ENCODE data around the gene PPP3CA. TPM values are rescaled to one million over a fixed set of nuclear protein-coding genes. Genes with fewer than 3 reads are reported as not detected.
A peak's percentile ranks its signal among the peaks of the same experiment; 100 is the strongest.

PPP3CA gene
- total RNA-seq, 2 experiments from 2014 or later, result 14.3 to 14.6 TPM

DNA sequence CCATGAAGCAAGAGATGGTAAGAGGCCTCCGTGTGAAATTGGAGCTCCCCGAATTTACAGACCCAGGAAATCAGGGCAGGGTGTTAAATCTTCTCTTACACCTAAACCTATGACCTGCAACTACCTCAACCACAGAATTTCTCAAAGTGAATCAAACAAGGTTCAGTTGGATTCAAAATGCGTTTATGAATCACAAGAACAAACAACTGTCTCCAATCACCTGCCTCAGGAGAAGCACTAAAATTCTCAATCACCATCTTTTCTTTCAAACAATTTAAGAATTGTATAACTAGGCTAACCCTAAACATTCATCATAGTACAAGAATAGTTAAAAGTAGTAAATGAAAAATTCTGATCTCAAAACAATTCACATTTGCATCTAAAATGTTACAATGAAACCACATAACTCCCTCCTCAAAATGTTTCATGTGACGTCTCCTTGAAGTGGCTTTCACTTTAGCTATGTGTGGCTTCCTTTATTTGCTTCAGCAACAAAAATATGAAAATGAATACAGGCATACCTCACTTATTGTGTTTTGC lies 19.2 kb downstream of the PPP3CA start:
- peak overlapping the region; percentile 63 for H3K4me3 Mint-ChIP-seq
- H3K27me3 Mint-ChIP-seq, result peaks cover 2% of the 10 kb centered on the region
- peaks cover 48% of the 10 kb centered on the region for H3K4me1 Mint-ChIP-seq (ENCODE audit: low read depth)
- intact Hi-C loops (cut with micrococcal nuclease), result loop anchor here (1.0 to 5.0 kb wide), 12 partner anchors 19 to 1476 kb away; partner anchors contain the start of gene PPP3CA
- POLR2A ChIA-PET, result interaction anchor here (0.6 to 2.7 kb wide), 4 partner anchors 19 to 172 kb away, joined by 3 to 13 read pairs (median 4); partner anchors contain the start of gene PPP3CA
- no peaks in the 10 kb centered on the region for H3K9me3 Mint-ChIP-seq
- DNase-seq, result peak; percentile 37
- CTCF ChIA-PET, result interaction anchor here (1.1 to 1.9 kb wide), 3 partner anchors 12 to 22 kb away, joined by 3 to 5 read pairs (median 4); partner anchors contain the start of gene PPP3CA
- peak overlapping the region; percentile 65 for H3K27ac Mint-ChIP-seq
- no peaks in the 10 kb centered on the region for H3K36me3 Mint-ChIP-seq

DNA sequence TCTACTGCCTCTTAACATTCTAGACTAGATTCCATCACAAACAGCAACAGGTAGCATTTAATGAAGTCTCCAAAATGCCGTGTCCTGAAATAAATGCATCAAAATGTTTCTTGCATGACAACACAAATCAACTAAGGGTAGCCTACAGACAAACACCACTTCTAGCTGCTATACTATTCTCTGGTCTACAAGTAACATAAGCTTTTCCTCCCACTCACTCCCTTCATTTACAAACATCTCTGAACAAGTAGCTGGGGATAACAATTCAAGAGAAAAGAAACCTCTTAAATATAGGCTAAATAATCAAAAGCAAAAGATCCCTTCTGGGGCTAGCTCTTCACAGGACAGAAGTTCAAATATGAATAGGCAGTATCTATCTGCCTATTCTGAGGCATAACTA lies 20.8 kb downstream of the PPP3CA start:
- H3K36me3 Mint-ChIP-seq, result no peaks in the 10 kb centered on the region
- CTCF ChIA-PET, result interaction anchor here (1.1 to 1.9 kb wide), 4 partner anchors 13 to 157 kb away, joined by 3 to 5 read pairs (median 4); partner anchors contain the start of gene PPP3CA
- no peak overlapping the region for H3K4me3 Mint-ChIP-seq
- DNase-seq, result no peak
- H3K4me1 Mint-ChIP-seq (ENCODE audit: low read depth), result peaks cover 53% of the 10 kb centered on the region
- peaks cover 2% of the 10 kb centered on the region for H3K27me3 Mint-ChIP-seq
- POLR2A ChIA-PET, result interaction anchor here (1.2 to 2.7 kb wide), 2 partner anchors 20 to 92 kb away, joined by 6 to 13 read pairs; partner anchors contain the start of gene PPP3CA
- no peaks in the 10 kb centered on the region for H3K9me3 Mint-ChIP-seq
- H3K27ac Mint-ChIP-seq, result no peak overlapping the region
- intact Hi-C loops (cut with micrococcal nuclease), result loop anchor here (5.0 kb wide), 2 partner anchors 1229 to 1474 kb away; no protein-coding TSS in a partner anchor

DNA sequence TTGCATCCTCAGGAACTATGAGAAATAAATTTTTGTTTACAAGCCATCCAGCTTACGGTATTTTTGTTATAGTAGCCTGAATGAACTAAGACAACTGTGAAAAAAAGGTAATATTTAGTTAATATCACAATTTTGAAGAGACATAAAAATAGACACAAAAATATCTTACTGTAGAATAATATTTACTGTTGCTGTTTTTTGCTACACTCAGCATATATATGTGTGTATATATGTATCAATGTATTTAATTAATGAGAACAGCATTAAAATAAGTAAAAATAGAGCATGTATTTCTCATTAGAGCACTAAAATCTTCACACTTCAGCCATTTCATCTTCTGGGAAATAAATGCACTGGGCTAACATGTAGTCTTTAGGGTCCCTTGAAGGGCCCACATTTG lies 24.6 kb downstream of the PPP3CA start:
- H3K27ac Mint-ChIP-seq, result no peak overlapping the region
- no peaks in the 10 kb centered on the region for H3K9me3 Mint-ChIP-seq
- ChIA-PET CTCF (no interaction called here), POLR2A (no interaction called here)
- H3K4me3 Mint-ChIP-seq, result no peak overlapping the region
- H3K27me3 Mint-ChIP-seq, result no peaks in the 10 kb centered on the region
- intact Hi-C loops (cut with micrococcal nuclease), result no loop called here
- H3K4me1 Mint-ChIP-seq (ENCODE audit: low read depth), result peaks cover 24% of the 10 kb centered on the region
- DNase-seq, result no peak
- no peaks in the 10 kb centered on the region for H3K36me3 Mint-ChIP-seq

DNA sequence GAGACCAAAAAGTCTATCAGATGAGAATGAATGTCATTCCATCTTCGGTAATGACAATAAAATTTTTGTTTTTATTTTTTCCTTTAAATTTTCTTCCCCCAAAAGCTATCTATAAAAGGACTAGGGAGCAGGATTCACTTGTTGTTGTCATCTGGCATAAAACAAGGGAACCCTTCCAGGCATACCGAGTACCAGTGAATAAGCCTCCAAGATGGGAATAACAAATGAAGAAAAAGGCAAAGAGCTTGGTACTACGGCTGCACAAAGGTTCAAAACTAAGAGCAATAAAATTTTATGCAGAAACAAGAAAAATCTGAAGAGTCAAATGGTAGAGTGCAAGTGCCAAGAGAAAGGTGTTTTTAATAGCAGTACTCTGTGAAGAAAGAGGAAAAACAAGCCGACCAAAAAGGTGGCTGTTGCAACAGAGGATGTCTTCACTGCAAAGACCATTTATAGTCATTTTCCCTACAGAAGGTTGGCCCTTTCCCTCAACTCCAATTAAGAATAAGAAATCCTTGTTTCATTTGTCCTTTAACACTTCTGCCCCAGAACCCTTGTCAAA lies 25.8 kb downstream of the PPP3CA start:
- H3K27me3 Mint-ChIP-seq, result no peaks in the 10 kb centered on the region
- no peak overlapping the region for H3K27ac Mint-ChIP-seq
- no peak overlapping the region for H3K4me3 Mint-ChIP-seq
- H3K36me3 Mint-ChIP-seq, result no peaks in the 10 kb centered on the region
- CTCF ChIA-PET, result no interaction called here
- intact Hi-C loops (cut with micrococcal nuclease), result no loop called here
- no peak for DNase-seq
- POLR2A ChIA-PET, result no interaction called here
- no peaks in the 10 kb centered on the region for H3K9me3 Mint-ChIP-seq
- peaks cover 17% of the 10 kb centered on the region for H3K4me1 Mint-ChIP-seq (ENCODE audit: low read depth)

DNA sequence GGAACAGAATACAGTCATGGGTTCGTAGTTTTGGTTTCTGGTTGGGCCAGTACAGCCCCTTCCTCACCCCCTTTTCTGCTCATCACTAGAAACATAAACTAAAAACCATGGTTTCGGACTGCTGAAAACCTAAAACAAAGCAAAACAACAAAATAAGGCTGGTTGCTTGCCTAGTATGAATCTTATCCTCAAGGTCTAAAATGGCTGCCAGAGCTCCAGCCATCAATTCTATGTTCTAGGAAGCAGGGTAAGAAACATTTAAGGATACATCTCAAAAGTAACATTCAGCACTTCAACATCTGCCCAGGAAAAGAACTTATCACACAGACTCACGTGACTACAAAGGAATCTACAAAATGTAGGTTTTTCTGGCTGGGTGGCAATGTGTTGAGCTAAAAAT lies 31.5 kb downstream of the PPP3CA start:
- ChIA-PET CTCF (no interaction called here), POLR2A (no interaction called here)
- H3K36me3 Mint-ChIP-seq, result peaks cover 8% of the 10 kb centered on the region
- intact Hi-C loops (cut with micrococcal nuclease), result no loop called here
- no peak overlapping the region for H3K27ac Mint-ChIP-seq
- peaks cover 9% of the 10 kb centered on the region for H3K4me1 Mint-ChIP-seq (ENCODE audit: low read depth)
- no peak overlapping the region for H3K4me3 Mint-ChIP-seq
- no peaks in the 10 kb centered on the region for H3K27me3 Mint-ChIP-seq
- H3K9me3 Mint-ChIP-seq, result peaks cover 9% of the 10 kb centered on the region
- no peak for DNase-seq

DNA sequence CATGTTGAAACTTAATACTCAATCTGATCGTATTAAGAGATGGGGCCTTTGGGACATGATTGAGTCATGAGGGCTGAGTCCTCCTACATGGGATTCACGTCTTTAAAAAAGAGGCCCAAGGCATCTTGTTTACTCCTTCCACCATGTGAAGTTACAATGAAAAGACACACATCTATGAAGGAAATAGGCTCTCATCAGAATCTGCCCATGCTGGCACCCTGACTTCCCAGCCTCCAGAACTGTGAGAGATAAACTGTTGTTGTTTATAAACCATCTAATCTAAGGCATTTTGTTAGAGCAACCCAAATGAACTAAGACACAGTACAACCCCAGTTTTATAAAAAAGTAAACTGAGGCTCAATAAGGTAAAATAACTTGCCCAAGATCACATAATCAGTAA lies 32.3 kb downstream of the PPP3CA start:
- intact Hi-C loops (cut with micrococcal nuclease), result no loop called here
- Mint-ChIP-seq H3K4me1 (ENCODE audit: low read depth) (peaks cover 11% of the 10 kb centered on the region), H3K9me3 (peaks cover 9% of the 10 kb centered on the region), H3K4me3 (no peak overlapping the region), H3K27me3 (no peaks in the 10 kb centered on the region), H3K27ac (no peak overlapping the region), H3K36me3 (peaks cover 8% of the 10 kb centered on the region)
- ChIA-PET POLR2A (no interaction called here), CTCF (interaction anchor here (0.5 kb wide), 1 partner anchor 886 kb away, joined by 3 read pairs; no protein-coding TSS in a partner anchor)
- DNase-seq, result no peak

DNA sequence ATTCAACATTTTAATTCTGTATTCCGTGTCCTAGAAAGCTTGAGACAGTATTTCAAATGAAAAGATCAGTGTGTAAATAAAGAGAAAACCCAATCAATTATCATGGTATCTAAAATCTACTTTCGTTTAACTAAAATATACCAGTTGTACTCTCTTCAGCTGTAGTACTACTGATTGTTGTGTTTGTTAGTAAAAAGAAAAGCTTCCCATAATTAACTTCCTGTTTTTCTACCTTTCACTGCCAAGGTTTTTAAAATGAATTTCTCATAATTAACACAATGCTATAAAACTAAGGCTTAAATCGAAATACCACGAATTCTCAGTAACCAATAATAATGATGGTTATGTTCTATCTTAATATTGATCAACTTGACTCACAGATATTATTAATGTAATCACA lies 37.4 kb downstream of the PPP3CA start:
- no peak overlapping the region for H3K4me3 Mint-ChIP-seq
- no peak for DNase-seq
- H3K4me1 Mint-ChIP-seq (ENCODE audit: low read depth), result peaks cover 40% of the 10 kb centered on the region
- intact Hi-C loops (cut with micrococcal nuclease), result loop anchor here (5.0 kb wide), 1 partner anchor 288 kb away; no protein-coding TSS in a partner anchor
- H3K36me3 Mint-ChIP-seq, result no peaks in the 10 kb centered on the region
- H3K27ac Mint-ChIP-seq, result no peak overlapping the region
- CTCF ChIA-PET, result no interaction called here
- no peaks in the 10 kb centered on the region for H3K9me3 Mint-ChIP-seq
- H3K27me3 Mint-ChIP-seq, result no peaks in the 10 kb centered on the region
- POLR2A ChIA-PET, result no interaction called here

DNA sequence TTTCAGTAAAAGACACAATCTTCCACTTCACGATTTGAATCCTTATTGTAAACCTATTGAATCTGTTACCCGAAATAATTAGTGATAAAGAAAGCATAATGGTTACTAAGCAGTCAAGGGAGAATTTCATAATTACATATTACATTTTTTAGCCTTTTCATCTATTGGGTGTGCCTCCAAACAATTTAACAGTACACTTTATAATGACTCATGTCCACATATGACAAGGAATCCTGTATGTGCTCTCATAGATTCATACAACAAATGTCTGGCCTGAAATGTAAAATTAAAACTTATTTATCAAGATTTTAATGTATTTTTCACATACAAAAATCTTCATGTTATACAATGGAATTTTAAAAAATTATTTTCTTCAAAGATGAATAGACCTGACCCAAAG lies 39.4 kb downstream of the PPP3CA start:
- Mint-ChIP-seq H3K4me3 (no peak overlapping the region), H3K36me3 (no peaks in the 10 kb centered on the region), H3K27me3 (no peaks in the 10 kb centered on the region), H3K4me1 (ENCODE audit: low read depth) (peaks cover 44% of the 10 kb centered on the region), H3K9me3 (no peaks in the 10 kb centered on the region), H3K27ac (no peak overlapping the region)
- DNase-seq, result no peak
- CTCF ChIA-PET, result no interaction called here
- POLR2A ChIA-PET, result no interaction called here
- intact Hi-C loops (cut with micrococcal nuclease), result loop anchor here (2.0 to 5.0 kb wide), 2 partner anchors 21 to 286 kb away; no protein-coding TSS in a partner anchor

DNA sequence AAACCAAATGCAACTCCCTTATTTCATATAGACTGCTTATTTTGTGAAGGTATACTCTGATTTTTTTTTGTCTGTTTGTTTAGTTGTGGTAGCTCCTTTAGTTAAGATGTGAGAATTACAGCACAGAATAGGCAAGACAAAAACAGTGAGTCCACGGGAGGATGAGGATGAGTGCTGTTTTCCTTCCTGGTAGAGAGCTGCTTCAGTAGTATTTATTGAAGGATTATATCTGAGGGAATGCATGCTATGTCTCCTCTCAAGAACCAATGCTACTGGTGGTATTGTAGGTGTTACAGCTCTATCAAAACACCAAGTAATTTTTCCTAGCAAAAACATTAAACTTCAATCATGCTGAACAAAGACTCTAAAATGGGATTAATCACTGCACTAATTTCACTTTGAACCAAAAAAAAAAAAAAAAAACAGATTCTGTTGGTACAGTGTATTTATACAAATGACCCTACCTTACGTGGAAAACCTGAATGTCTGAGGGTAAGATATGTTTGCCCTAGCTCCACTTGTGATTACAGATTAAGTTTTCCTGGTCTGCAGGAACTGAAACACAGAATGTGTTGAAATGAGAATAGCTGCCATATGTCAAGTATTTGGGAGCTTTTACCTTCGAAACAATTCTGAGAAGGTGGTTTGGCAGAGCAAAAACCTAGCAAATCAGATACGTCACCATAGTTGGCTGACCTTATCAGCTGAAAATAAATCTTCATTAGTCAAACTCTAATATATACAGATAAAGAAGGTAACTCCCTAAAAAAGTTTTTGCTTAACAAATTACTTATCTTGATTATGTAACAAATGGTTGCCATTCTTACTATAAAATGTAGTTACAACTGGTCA lies 40.3 kb downstream of the PPP3CA start:
- Mint-ChIP-seq H3K4me1 (ENCODE audit: low read depth) (peaks cover 42% of the 10 kb centered on the region), H3K27ac (no peak overlapping the region), H3K9me3 (no peaks in the 10 kb centered on the region), H3K27me3 (no peaks in the 10 kb centered on the region), H3K4me3 (peak overlapping the region; percentile 30), H3K36me3 (no peaks in the 10 kb centered on the region)
- intact Hi-C loops (cut with micrococcal nuclease), result loop anchor here (2.0 to 5.0 kb wide), 2 partner anchors 22 to 285 kb away; no protein-coding TSS in a partner anchor
- ChIA-PET CTCF (interaction anchor here (0.7 to 1.6 kb wide), 3 partner anchors 20 to 1215 kb away, joined by 3 read pairs; no protein-coding TSS in a partner anchor), POLR2A (no interaction called here)
- no peak for DNase-seq

DNA sequence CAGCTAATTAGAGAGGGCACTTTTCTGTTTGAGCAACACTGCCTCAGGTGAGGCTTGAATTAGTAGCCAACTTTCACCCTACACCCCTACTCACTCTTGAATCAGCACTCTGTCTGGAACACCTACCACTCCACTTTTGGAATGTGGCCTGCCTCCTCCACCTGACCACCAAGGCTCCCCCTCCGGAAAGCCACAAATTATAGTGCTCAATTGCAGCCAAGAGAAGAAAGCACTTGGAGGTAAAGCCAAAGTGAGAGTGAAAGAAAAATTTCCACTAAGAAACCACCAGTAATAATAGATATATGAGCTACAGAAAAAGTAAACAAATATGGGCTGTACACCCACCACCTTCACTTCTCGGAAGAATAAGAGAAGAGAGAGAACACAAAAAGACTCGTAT lies 41.1 kb downstream of the PPP3CA start:
- no peaks in the 10 kb centered on the region for H3K36me3 Mint-ChIP-seq
- peaks cover 42% of the 10 kb centered on the region for H3K4me1 Mint-ChIP-seq (ENCODE audit: low read depth)
- H3K9me3 Mint-ChIP-seq, result no peaks in the 10 kb centered on the region
- DNase-seq, result peak; percentile 18
- intact Hi-C loops (cut with micrococcal nuclease), result loop anchor here (2.0 to 5.0 kb wide), 2 partner anchors 23 to 284 kb away; no protein-coding TSS in a partner anchor
- no peaks in the 10 kb centered on the region for H3K27me3 Mint-ChIP-seq
- ChIA-PET POLR2A (no interaction called here), CTCF (interaction anchor here (0.7 to 1.6 kb wide), 3 partner anchors 20 to 1214 kb away, joined by 3 read pairs; no protein-coding TSS in a partner anchor)
- no peak overlapping the region for H3K27ac Mint-ChIP-seq
- peak overlapping the region; percentile 30 for H3K4me3 Mint-ChIP-seq

DNA sequence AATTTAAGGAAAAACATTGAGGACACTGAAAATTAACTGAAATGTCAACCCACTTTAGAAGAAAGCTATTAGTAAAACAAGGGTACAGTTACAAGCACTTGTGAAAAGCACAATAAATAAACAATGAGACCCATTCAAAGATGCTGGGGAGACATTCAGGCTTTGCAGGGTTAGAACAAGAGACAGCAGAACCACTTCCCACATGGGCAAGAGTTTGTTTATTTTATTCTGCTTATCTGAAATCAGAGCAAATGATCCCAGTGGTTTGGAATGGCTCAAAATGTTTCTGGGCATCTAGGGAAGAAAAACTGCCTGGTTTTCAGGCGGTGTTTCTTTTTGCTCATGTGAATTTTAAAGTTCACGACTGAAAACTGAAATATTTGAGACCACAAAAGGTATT lies 42.4 kb downstream of the PPP3CA start:
- ChIA-PET CTCF (no interaction called here), POLR2A (no interaction called here)
- Mint-ChIP-seq H3K27ac (no peak overlapping the region), H3K36me3 (no peaks in the 10 kb centered on the region), H3K9me3 (no peaks in the 10 kb centered on the region), H3K4me3 (no peak overlapping the region), H3K27me3 (no peaks in the 10 kb centered on the region), H3K4me1 (ENCODE audit: low read depth) (peaks cover 42% of the 10 kb centered on the region)
- DNase-seq, result no peak
- intact Hi-C loops (cut with micrococcal nuclease), result loop anchor here (5.0 kb wide), 2 partner anchors 283 to 1087 kb away; no protein-coding TSS in a partner anchor

Data from activated CD4-positive, alpha-beta memory T cell treated with anti-CD3 and anti-CD28 coated beads for 36 hours (primary cell).